EL (cell line): Measurements from ENCODE around the gene CPNE8.

Experiments
- DNase-seq: peaks from one replicate; pipeline ENCODE4 v3.0.0-alpha.2; 2016

Gene CPNE8

GRCh38 chr12:38713294-38713693 lies 192.1 kb downstream of the CPNE8 start:
- DNase-seq, result no peak

- DNase-seq, result no peak
Observed at GRCh38 chr12:38711054-38711453, 194.3 kb downstream of the CPNE8 start.

- DNase-seq, result no peak
Observed at GRCh38 chr12:38708466-38708865, 196.9 kb downstream of the CPNE8 start.

GRCh38 chr12:38707648-38708047 lies 197.7 kb downstream of the CPNE8 start:
- DNase-seq, result no peak

- no peak for DNase-seq
Observed at GRCh38 chr12:38697289-38697688, 208.1 kb downstream of the CPNE8 start.

- DNase-seq, result no peak
Observed at GRCh38 chr12:38695057-38695456, 210.3 kb downstream of the CPNE8 start.

- no peak for DNase-seq
Observed at GRCh38 chr12:38691164-38691563, 214.2 kb downstream of the CPNE8 start.

GRCh38 chr12:38690646-38691045 lies 214.7 kb downstream of the CPNE8 start:
- DNase-seq, result no peak

- DNase-seq, result no peak
Observed at GRCh38 chr12:38689704-38690103, 215.7 kb downstream of the CPNE8 start.

GRCh38 chr12:38689195-38689594 lies 216.2 kb downstream of the CPNE8 start:
- DNase-seq, result no peak

GRCh38 chr12:38682521-38682920 lies 222.9 kb downstream of the CPNE8 start:
- no peak for DNase-seq

- DNase-seq, result no peak
Observed at GRCh38 chr12:38669530-38669929, 235.9 kb downstream of the CPNE8 start.

GRCh38 chr12:38669081-38669480 lies 236.3 kb downstream of the CPNE8 start:
- DNase-seq, result no peak

- no peak for DNase-seq
Observed at GRCh38 chr12:38666425-38666824, 239.0 kb downstream of the CPNE8 start.

- DNase-seq, result no peak
Observed at GRCh38 chr12:38664661-38665269, 240.6 kb downstream of the CPNE8 start.

- no peak for DNase-seq
Observed at GRCh38 chr12:38662829-38663228, 242.6 kb downstream of the CPNE8 start.

- no peak for DNase-seq
Observed at GRCh38 chr12:38653650-38654049, 251.7 kb downstream of the CPNE8 start.

- DNase-seq, result no peak
Observed at GRCh38 chr12:38648813-38649212, 256.6 kb downstream of the CPNE8 start.

- DNase-seq, result no peak
Observed at GRCh38 chr12:38646146-38646545, 259.2 kb downstream of the CPNE8 start.

- DNase-seq, result no peak
Observed at GRCh38 chr12:38639625-38640024, 265.8 kb downstream of the CPNE8 start.

GRCh38 chr12:38638401-38638800 lies 267.0 kb downstream of the CPNE8 start:
- no peak for DNase-seq

- DNase-seq, result no peak
Observed at GRCh38 chr12:38633511-38633910, 271.9 kb downstream of the CPNE8 start.

GRCh38 chr12:38629064-38629463 lies 276.3 kb downstream of the CPNE8 start:
- no peak for DNase-seq

- DNase-seq, result no peak
Observed at GRCh38 chr12:38628288-38628687, 277.1 kb downstream of the CPNE8 start.

GRCh38 chr12:38625306-38625705 lies 280.1 kb downstream of the CPNE8 start:
- DNase-seq, result no peak

GRCh38 chr12:38614171-38614570 lies 291.2 kb downstream of the CPNE8 start:
- no peak for DNase-seq
